ENCODE results near the gene LRRC55. TPM values are rescaled to one million over a fixed set of nuclear protein-coding genes. Genes with fewer than 3 reads are reported as not detected.

Gene LRRC55
- polyA plus RNA-seq, 1 experiment = not detected

DNA sequence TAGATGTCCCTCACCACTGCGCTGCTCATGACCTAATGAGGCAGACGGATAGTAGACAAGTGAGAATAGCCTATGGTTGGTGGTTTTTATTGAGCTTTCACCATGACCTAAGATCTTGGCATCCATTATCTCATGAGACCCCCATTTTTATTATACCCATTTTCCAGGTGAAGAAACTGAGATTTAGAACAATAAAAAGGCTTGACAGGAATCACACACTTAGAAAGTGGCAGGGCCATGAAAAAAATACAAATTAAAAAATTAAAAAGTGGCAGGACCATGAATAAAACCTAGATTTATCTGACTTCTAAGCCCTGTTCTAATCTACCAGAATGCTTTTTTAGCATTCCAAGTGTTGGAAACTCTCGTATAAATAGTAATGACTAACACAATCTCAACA lies 1.1 kb downstream of the LRRC55 start:
- no peak for DNase-seq (ENCODE audit: low read depth, low spot score)
- Histone ChIP-seq H3K27ac (ENCODE audit: low read depth, low read length) (no peak overlapping the region), H3K4me3 (ENCODE audit: low read depth, low read length) (no peak overlapping the region), H3K9me3 (ENCODE audit: control insufficient read depth, insufficient read depth, low read length) (no peaks in the 10 kb centered on the region; the same call in 1 of the 2 replicates), H3K27me3 (ENCODE audit: control insufficient read depth, insufficient read depth, low read length) (peaks cover 17% of the 10 kb centered on the region)
- TF ChIP-seq, protein P1, sequence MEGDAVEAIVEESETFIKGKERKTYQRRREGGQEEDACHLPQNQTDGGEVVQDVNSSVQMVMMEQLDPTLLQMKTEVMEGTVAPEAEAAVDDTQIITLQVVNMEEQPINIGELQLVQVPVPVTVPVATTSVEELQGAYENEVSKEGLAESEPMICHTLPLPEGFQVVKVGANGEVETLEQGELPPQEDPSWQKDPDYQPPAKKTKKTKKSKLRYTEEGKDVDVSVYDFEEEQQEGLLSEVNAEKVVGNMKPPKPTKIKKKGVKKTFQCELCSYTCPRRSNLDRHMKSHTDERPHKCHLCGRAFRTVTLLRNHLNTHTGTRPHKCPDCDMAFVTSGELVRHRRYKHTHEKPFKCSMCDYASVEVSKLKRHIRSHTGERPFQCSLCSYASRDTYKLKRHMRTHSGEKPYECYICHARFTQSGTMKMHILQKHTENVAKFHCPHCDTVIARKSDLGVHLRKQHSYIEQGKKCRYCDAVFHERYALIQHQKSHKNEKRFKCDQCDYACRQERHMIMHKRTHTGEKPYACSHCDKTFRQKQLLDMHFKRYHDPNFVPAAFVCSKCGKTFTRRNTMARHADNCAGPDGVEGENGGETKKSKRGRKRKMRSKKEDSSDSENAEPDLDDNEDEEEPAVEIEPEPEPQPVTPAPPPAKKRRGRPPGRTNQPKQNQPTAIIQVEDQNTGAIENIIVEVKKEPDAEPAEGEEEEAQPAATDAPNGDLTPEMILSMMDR (IDR thresholded peaks at IDR 0.05; ENCODE audit: low read depth, low read length) = no peak
- ChIA-PET CTCF (interaction anchor here (1.1 kb wide), 1 partner anchor 66 kb away, joined by 3 read pairs; no protein-coding TSS in a partner anchor), POLR2A (no interaction called here)

DNA sequence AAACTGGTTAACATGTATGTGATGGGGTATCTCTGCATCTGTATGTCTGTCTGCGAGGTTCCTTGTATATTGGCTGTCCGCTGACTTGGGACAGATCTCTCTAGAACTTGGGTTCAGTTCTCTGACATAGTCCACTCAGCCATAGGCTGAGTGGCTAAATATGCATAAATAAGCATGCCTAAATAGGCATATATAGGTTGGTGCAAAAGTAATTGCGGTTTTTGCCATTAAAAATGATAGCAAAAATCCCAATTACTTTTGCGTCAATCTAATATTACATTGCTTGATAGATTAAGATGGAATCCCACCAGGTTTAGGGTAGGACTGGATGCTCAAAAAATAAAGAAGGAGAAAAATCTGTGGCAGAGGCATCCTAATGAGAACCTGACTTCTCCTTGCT lies 8.8 kb downstream of the LRRC55 start:
- no peak for DNase-seq (ENCODE audit: low read depth, low spot score)
- Histone ChIP-seq H3K9me3 (ENCODE audit: control insufficient read depth, insufficient read depth, low read length) (no peaks in the 10 kb centered on the region; the same call in 1 of the 2 replicates), H3K27ac (ENCODE audit: low read depth, low read length) (no peak overlapping the region), H3K27me3 (ENCODE audit: control insufficient read depth, insufficient read depth, low read length) (peaks cover 2% of the 10 kb centered on the region), H3K4me3 (ENCODE audit: low read depth, low read length) (no peak overlapping the region)
- CTCF ChIA-PET = no interaction called here
- TF ChIP-seq, protein P1 (IDR thresholded peaks at IDR 0.05; ENCODE audit: low read depth, low read length) = no peak
- POLR2A ChIA-PET = no interaction called here

DNA sequence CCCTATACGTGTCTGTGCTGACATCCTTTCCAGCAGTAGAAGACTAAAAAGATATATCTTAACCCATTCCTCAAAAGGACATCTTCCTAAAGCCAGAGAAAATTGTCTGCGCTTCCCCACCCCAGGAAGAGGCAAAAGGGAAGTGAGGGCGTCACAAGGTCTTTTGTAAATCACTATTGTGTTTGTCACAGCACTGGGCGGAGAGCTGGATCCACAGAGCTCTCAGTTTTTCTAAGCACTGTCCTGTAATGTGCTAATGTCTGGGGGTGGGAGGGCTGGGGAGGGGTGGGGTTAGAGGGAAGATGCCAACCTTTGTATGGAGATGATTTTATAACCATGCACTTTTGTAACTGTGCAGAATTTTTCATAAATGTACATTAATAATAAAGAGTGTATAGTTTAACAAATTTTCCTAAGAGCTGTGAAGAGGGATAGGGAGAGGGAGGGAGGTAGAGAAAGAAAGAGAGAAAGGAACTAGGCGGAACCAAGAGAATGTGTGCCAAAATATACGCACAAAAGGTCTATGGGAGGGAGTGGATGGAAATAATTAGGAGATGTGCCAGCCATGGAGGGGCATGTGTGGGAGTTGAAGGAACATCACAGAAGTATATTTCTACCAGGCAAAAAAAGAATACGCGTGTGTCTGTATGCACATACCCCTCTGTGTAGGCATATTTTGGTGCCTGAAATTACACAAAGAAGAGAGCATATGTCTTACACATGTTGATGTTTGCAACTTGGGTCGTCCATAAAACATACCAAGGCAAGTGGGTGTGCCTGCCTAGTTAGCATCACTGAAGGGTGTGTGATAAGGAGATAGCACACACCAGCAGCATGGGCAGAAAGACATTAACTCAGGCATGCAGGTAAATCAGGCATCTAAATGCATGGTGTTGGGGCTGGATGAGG lies 9.8 kb downstream of the LRRC55 start:
- Histone ChIP-seq H3K9me3 (ENCODE audit: control insufficient read depth, insufficient read depth, low read length) (no peaks in the 10 kb centered on the region; the same call in 1 of the 2 replicates), H3K27me3 (ENCODE audit: control insufficient read depth, insufficient read depth, low read length) (peaks cover 2% of the 10 kb centered on the region), H3K27ac (ENCODE audit: low read depth, low read length) (no peak overlapping the region), H3K4me3 (ENCODE audit: low read depth, low read length) (no peak overlapping the region)
- DNase-seq (ENCODE audit: low read depth, low spot score) = no peak
- ChIA-PET POLR2A (no interaction called here), CTCF (no interaction called here)
- TF ChIP-seq, protein P1 (IDR thresholded peaks at IDR 0.05; ENCODE audit: low read depth, low read length) = no peak

DNA sequence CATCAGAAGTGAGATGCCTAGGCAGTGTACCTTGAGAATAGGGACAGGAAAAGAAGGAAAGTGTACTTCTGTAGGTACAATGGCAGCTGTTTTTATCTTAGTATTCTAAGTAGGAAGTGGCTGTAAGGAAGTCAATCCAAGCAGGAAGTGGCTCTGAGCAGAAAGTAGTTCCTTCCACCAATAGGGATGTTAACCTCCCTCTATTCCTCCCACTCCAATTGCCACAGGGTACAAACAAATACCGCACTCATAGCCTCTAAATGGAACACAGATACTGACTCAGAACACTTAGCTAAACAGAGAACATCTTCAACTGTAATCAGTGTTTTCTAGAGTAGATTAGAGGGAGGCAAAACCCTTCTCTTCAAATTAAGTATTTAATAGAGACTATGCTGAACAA lies 10.6 kb downstream of the LRRC55 start:
- no peak overlapping the region for H3K4me3 ChIP-seq (ENCODE audit: low read depth, low read length)
- H3K27me3 ChIP-seq (ENCODE audit: control insufficient read depth, insufficient read depth, low read length) = peaks cover 2% of the 10 kb centered on the region
- no peaks in the 10 kb centered on the region; the same call in 1 of the 2 replicates for H3K9me3 ChIP-seq (ENCODE audit: control insufficient read depth, insufficient read depth, low read length)
- ChIA-PET POLR2A (no interaction called here), CTCF (interaction anchor here (2.8 kb wide), 1 partner anchor 57 kb away, joined by 10 read pairs; no protein-coding TSS in a partner anchor)
- no peak for DNase-seq (ENCODE audit: low read depth, low spot score)
- TF ChIP-seq, protein P1 (IDR thresholded peaks at IDR 0.05; ENCODE audit: low read depth, low read length) = no peak
- H3K27ac ChIP-seq (ENCODE audit: low read depth, low read length) = no peak overlapping the region

DNA sequence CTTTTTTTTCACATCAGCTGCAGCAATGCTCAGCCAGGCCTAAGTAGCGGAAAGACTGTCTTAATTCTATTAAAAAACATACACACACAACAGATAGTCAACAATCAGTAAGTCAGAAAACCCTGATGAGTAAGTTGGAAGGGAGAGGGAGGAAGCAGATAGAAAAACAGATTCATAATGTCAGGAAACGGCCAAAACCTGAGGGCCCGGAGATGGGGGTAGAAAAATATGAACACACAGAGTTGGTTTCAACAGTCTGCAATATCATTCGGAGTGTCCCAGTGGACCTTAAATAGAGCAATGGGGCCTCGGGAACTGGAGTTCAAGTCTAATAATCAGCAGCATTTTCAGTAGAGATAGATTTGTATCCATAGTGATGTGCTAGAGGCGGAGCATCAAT lies 14.8 kb downstream of the LRRC55 start:
- Histone ChIP-seq H3K27ac (ENCODE audit: low read depth, low read length) (no peak overlapping the region), H3K27me3 (ENCODE audit: control insufficient read depth, insufficient read depth, low read length) (peaks cover 10% of the 10 kb centered on the region), H3K9me3 (ENCODE audit: control insufficient read depth, insufficient read depth, low read length) (no peaks in the 10 kb centered on the region), H3K4me3 (ENCODE audit: low read depth, low read length) (no peak overlapping the region)
- ChIA-PET POLR2A (no interaction called here), CTCF (interaction anchor here (0.8 kb wide), 1 partner anchor 53 kb away, joined by 6 read pairs; no protein-coding TSS in a partner anchor)
- TF ChIP-seq, protein P1 (IDR thresholded peaks at IDR 0.05; ENCODE audit: low read depth, low read length) = no peak
- no peak for DNase-seq (ENCODE audit: low read depth, low spot score)
